HUES48 (cell line): ENCODE measurements around the gene SPATA6L.
A peak's percentile ranks its signal among the peaks of the same experiment; 100 is the strongest.

ENCODE experiments used
- H3K27ac ChIP-seq: one replicate; pipeline ENCODE4 v1.7.0; 2013; ENCODE audit warnings: low read depth, low read length, inconsistent platforms
- H3K27me3 ChIP-seq: 2 replicates; pipeline ENCODE4 v1.6.1; 2013; ENCODE audit warnings: mild to moderate bottlenecking, low read length; ENCODE audit not compliant: control insufficient read depth, insufficient read depth
- H3K36me3 ChIP-seq: 2 replicates; pipeline ENCODE4 v1.6.1; 2013; ENCODE audit warnings: low read length; ENCODE audit not compliant: control insufficient read depth, insufficient read depth
- H3K4me1 ChIP-seq: 2 replicates; pipeline ENCODE4 v1.6.1; 2013; ENCODE audit warnings: mild to moderate bottlenecking, low read length; ENCODE audit not compliant: control insufficient read depth, insufficient read depth
- H3K4me3 ChIP-seq: 2 replicates; pipeline ENCODE4 v1.5.1; 2013; ENCODE audit warnings: mild to moderate bottlenecking, low read depth, low read length
- H3K9ac ChIP-seq: 2 replicates; pipeline ENCODE4 v1.6.1; 2013; ENCODE audit warnings: mild to moderate bottlenecking, low read depth, low read length, moderate library complexity
- H3K9me3 ChIP-seq: 2 replicates; pipeline ENCODE4 v1.6.1; 2013; ENCODE audit warnings: low read length; ENCODE audit not compliant: control insufficient read depth, insufficient read depth

SPATA6L gene

GRCh38 chr9:4691795-4692194 lies 25.5 kb upstream of the SPATA6L start:
- Histone ChIP-seq H3K4me1 (no peaks in the 10 kb centered on the region), H3K27ac (no peak overlapping the region), H3K9ac (no peak overlapping the region), H3K4me3 (no peak overlapping the region), H3K36me3 (peaks cover 53% of the 10 kb centered on the region), H3K27me3 (no peaks in the 10 kb centered on the region), H3K9me3 (no peaks in the 10 kb centered on the region)

- Histone ChIP-seq H3K36me3 (peaks cover 62% of the 10 kb centered on the region), H3K9me3 (no peaks in the 10 kb centered on the region), H3K4me3 (no peak overlapping the region), H3K4me1 (no peaks in the 10 kb centered on the region), H3K9ac (no peak overlapping the region), H3K27me3 (no peaks in the 10 kb centered on the region), H3K27ac (peak overlapping the region; percentile 59)
These were observed 23.9 kb upstream of the SPATA6L start for GRCh38 chr9:4690144-4690543.

- H3K27me3 ChIP-seq = no peaks in the 10 kb centered on the region
- no peak overlapping the region for H3K4me3 ChIP-seq
- H3K9ac ChIP-seq = no peak overlapping the region
- no peaks in the 10 kb centered on the region for H3K9me3 ChIP-seq
- H3K36me3 ChIP-seq = peaks cover 63% of the 10 kb centered on the region
- H3K27ac ChIP-seq = peak overlapping the region; percentile 59
- no peaks in the 10 kb centered on the region for H3K4me1 ChIP-seq
These were observed 23.4 kb upstream of the SPATA6L start for GRCh38 chr9:4689687-4690104.

GRCh38 chr9:4689021-4689420 lies 22.7 kb upstream of the SPATA6L start:
- H3K9me3 ChIP-seq = no peaks in the 10 kb centered on the region
- no peak overlapping the region for H3K4me3 ChIP-seq
- H3K9ac ChIP-seq = no peak overlapping the region
- H3K27ac ChIP-seq = no peak overlapping the region
- no peaks in the 10 kb centered on the region for H3K4me1 ChIP-seq
- peaks cover 64% of the 10 kb centered on the region for H3K36me3 ChIP-seq
- no peaks in the 10 kb centered on the region for H3K27me3 ChIP-seq

- peaks cover 60% of the 10 kb centered on the region for H3K36me3 ChIP-seq
- no peak overlapping the region for H3K27ac ChIP-seq
- H3K9ac ChIP-seq = no peak overlapping the region
- no peaks in the 10 kb centered on the region for H3K27me3 ChIP-seq
- H3K4me3 ChIP-seq = no peak overlapping the region
- H3K9me3 ChIP-seq = no peaks in the 10 kb centered on the region
- H3K4me1 ChIP-seq = no peaks in the 10 kb centered on the region
These were observed 20.3 kb upstream of the SPATA6L start for GRCh38 chr9:4686584-4686983.

GRCh38 chr9:4686112-4686511 lies 19.8 kb upstream of the SPATA6L start:
- H3K4me1 ChIP-seq = no peaks in the 10 kb centered on the region
- no peak overlapping the region for H3K27ac ChIP-seq
- H3K9ac ChIP-seq = no peak overlapping the region
- no peak overlapping the region for H3K4me3 ChIP-seq
- no peaks in the 10 kb centered on the region for H3K9me3 ChIP-seq
- no peaks in the 10 kb centered on the region for H3K27me3 ChIP-seq
- H3K36me3 ChIP-seq = peaks cover 58% of the 10 kb centered on the region

GRCh38 chr9:4684820-4685219 lies 18.5 kb upstream of the SPATA6L start:
- Histone ChIP-seq H3K27ac (no peak overlapping the region), H3K4me1 (peaks cover 6% of the 10 kb centered on the region), H3K9ac (no peak overlapping the region), H3K4me3 (no peak overlapping the region), H3K36me3 (peaks cover 45% of the 10 kb centered on the region), H3K9me3 (no peaks in the 10 kb centered on the region), H3K27me3 (no peaks in the 10 kb centered on the region)

- H3K4me3 ChIP-seq = peak overlapping the region; percentile 90
- no peak overlapping the region for H3K27ac ChIP-seq
These were observed 14.5 kb upstream of the SPATA6L start for GRCh38 chr9:4680750-4681149.

GRCh38 chr9:4680173-4680525 lies 13.9 kb upstream of the SPATA6L start:
- peak overlapping the region; percentile 68 for H3K9ac ChIP-seq
- H3K4me3 ChIP-seq = peak overlapping the region; percentile 90
- H3K9me3 ChIP-seq = no peaks in the 10 kb centered on the region
- no peaks in the 10 kb centered on the region for H3K27me3 ChIP-seq
- H3K36me3 ChIP-seq = peaks cover 7% of the 10 kb centered on the region
- H3K27ac ChIP-seq = peak overlapping the region; percentile 96
- peaks cover 20% of the 10 kb centered on the region for H3K4me1 ChIP-seq

More at GRCh38 chr9:4680750-4681149, 14.5 kb upstream of the SPATA6L start:
- no peaks in the 10 kb centered on the region for H3K27me3 ChIP-seq
- 0 out of 2 replicates have a peak overlapping the region, but pooled peaks have one; percentile 68 for H3K9ac ChIP-seq
- no peaks in the 10 kb centered on the region for H3K9me3 ChIP-seq
- H3K36me3 ChIP-seq = peaks cover 13% of the 10 kb centered on the region
- peaks cover 20% of the 10 kb centered on the region for H3K4me1 ChIP-seq

- Histone ChIP-seq H3K4me1 (peaks cover 20% of the 10 kb centered on the region), H3K9ac (peak within 1 kb of the TSS; percentile 90), H3K27me3 (no peaks in the 10 kb centered on the region), H3K36me3 (0 out of 2 replicates have a peak, but pooled peaks cover under 1% of the 10 kb centered on the region), H3K9me3 (no peaks in the 10 kb centered on the region), H3K4me3 (peak within 1 kb of the TSS; percentile 90), H3K27ac (peak within 1 kb of the TSS; percentile 96)
These were observed 13.2 kb upstream of the SPATA6L start, which contains the start of gene CDC37L1 for GRCh38 chr9:4679268-4680172. TSS of gene CDC37L1 (plus strand) at chr9:4679569. CDS start at chr9:4679768, 199 bp downstream.

GRCh38 chr9:4678679-4679267 lies 12.5 kb upstream of the SPATA6L start:
- Histone ChIP-seq H3K4me1 (peaks cover 20% of the 10 kb centered on the region), H3K4me3 (peak overlapping the region; percentile 90), H3K9ac (peak overlapping the region; percentile 90), H3K36me3 (no peaks in the 10 kb centered on the region), H3K27me3 (no peaks in the 10 kb centered on the region), H3K9me3 (no peaks in the 10 kb centered on the region), H3K27ac (peak overlapping the region; percentile 96)
